GM21825 (cell line): ENCODE results near the gene TNS3.

Experiments used
- ATAC-seq: cut with Tn5 transposase; IDR thresholded peaks from one replicate; pipeline ENCODE4 v1.9.1; 2021; ENCODE audit warnings: mild to moderate bottlenecking, moderate library complexity; ENCODE audit not compliant: unreplicated experiment

TNS3 gene

DNA sequence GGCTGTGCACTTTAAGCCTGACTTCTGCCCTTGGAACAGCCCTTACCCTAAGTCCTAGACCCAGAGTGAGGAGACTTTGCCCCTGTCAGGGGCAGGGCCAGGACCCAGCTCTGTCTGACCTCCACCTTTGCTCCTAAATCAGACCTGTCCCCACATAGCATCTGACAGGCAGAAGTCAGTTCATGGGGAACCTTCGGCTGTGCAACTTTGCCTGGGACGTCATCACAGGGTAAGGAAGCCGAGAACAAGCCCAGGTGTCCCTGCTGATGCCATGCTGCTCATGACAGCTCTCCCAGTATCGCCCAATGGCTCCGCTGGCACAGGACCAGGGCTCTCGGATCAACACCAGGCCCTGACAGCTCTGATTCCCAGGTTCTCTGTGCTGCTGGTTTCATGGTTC lies 55.4 kb downstream of the TNS3 start:
- no peak for ATAC-seq

DNA sequence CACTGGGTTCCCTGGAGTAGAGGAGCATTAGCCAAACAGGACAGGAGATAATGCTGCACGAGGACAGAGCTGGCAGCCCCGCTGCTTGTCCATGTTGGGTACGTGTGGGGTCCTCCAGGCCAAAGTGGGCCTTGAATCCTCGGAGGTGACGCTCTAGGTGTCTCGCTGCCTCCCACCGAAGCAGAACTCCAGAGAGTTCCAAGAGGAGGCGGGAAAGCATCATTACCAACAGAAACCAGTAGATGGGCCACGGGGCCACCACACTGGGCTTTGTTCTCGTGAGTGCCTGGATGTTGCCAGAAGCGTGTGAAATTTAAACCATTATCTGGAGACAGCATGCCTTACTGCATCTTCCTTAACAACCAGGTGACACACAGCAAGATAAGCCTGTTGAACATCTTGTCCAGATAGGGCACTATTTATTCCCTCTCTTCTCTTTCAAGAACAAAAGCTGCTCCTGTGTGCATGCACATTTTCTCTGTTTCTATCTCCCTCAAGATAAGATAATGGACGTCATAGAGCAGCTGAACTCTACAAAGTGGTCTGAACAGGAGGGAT lies 56.8 kb downstream of the TNS3 start:
- ATAC-seq: no peak

DNA sequence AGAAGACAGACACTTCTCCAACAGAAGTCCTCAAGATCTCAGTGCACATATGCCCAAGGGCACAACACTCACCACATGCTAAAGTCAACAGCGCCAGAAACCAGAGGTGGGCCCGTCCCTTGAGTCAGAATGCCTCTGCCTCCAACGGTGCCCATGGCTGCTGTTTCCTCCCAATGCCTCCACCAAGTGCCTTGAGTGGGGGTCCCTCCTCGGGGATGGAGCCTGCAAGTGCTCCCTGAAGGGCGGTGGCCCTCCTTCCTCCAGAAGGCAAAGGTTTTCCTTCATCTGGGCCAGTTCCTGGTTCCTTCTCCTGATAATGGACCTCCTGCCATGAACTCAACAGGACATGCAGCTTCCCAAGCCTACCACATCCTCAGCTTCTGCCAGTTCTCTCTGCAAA lies 58.5 kb downstream of the TNS3 start:
- no peak for ATAC-seq

DNA sequence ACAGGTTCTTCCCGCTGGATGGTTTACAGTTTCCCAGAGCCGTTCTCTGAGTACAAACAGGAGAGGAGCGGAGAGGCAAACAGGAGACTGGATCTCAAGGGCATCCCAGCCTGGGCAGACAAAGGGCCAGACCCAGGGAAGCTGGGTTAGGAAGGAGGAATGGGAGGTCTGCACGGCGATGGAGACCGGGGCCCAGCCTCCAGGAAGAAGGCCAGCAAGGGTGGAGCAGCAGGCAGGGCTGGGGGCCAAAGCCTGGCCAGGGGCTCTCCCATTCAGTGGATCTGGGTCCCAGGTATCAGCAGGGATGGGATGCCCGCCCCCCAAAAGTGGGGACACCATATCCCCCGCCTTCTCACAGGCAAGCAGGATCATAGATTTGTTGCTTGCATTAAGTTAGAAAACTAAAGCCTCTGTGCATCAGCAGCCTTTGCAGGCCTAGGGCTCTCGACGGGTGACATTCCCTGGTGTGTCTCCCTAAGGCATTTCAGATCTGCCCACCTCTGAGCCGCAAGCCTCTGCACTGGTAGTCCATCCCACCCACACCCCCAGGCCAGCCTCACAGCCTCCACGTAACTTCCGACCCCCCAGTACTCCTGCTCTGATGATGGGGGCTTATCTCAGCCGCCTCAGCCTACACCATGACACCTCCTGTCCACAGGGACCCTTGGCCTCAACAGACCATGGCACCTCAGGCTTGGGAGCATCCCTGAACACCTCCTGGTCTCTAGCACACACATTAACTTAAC lies 59.9 kb downstream of the TNS3 start:
- no peak for ATAC-seq

DNA sequence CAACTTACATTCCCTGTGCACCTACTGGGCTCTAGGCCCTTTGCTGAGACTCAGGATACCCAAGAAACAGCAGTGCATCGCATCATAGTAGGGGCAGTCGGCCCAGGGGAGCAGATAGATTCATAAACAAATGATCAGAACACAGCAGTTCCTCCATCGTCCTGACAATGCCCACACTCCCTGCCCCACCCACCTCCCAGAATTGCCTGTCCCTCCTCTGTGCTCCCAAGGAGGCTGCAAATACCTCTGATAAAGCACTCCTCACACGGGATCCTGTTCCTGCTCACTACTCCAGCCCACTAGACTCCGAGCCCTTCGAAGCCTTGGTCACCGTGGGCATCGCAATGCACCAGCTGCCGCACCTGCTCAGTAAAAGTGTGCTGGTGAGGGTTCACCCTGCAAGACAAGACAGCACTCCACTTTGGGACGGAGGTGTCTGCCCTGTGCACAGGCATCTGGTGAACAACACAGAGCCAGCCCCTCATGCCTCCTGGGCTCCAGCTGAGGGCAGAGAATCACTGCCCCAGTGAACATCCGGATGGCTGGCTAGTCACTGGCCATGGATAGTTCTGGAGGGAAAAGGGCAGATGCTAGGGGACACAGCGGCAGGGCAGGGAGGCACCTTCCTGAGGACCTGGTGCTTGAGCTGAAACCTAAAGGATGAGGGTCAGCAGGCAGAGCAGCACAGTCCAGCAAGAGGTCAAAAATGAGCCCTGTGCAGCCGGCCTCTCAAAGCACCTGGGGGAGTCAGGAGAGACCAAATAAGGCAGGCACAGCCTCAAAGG lies 60.7 kb downstream of the TNS3 start:
- no peak for ATAC-seq

DNA sequence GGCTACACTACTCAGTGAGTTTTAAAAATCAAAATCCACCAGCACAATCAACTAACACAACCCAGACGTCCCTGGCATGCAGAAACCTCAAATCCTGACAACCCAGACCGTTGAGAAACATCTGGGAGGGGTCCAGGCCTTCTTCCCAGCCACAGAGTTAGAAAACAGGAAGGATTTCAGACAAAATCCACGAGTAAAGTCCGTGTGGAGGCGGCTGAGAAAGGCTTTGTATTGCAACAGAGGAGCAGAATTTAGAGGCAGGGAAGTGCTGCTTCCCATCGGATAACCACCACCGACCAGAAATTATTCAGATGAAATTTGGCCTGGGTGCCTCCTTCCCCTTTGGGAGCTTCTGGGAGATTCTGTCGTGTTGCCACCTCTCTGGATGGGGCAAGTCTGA lies 61.5 kb downstream of the TNS3 start:
- no peak for ATAC-seq

DNA sequence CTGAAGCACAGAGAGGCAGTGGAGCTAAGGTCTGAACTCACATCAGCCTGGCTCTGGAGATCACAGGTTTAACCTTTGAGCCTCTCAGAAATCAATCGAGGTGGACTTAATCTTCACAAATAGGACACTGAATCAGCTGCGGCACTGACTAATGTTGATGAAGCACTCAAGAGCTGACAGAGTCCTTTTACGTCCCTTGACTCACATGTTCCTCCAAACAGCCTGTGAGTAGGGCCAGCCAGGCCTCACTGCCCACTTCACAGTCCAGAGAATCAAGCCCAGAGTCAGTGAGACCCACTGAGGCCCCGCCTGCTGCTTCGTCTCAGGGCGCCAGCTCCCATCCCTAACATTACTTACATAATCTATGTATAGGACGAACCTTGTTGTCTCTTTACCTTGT lies 63.1 kb downstream of the TNS3 start:
- ATAC-seq: no peak

DNA sequence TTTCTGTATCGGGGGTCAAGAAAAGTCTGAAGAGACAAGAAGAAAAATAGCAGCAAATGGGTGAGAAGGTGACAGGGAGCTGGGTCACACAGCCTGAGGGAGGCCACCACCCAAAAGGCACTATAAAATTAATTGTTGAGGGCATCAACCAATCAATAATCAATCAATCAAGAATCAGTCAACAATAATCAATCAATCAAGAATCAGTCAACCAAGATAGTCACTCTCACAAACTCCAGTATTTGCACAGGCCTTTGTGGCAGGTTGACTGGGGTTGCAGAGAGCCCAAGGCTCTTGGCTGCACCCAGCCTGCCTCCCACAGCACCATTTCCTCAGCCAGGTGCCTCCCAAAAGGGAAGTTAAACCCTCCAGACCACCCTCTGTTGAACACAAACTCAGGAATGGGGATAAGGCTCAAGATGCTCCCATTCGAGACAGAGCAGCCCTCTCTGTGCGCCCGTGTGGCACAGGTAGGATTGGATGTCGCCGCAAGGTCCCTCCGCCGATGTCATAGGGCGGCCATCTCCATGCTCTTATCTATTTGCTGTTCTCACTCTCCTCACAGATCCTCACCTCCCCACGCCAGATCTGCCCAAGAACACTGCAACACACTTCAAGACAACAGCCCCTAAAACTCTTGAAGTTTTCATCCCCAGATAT lies 64.0 kb downstream of the TNS3 start:
- no peak for ATAC-seq

DNA sequence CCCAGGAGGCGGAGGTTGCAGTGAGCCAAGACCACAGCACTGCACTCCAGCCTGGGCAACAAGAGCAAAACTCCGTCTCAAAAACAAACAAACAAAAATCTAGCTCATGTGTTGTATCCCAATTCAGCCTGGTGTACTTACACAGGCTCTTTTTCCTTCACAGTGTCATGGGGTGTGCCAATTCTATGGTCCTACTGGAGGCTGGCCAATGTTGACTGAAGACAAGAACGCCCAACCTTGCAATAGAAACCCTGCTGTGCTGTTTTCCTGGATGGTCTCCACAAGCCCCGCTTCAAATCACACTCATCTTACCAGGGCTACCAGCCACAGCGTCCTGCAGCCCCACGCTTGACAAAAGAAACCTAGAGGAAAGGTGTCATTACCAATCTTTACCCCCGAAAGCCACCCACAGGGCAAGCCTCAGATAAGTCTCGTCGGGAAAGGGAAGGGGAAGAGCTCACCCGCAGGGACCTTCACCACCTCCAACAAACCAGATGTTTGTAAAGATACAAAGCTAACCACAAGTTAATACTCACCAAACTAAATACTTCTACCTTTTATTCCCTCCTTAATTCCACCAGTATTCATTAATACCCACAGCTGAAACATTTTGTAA lies 64.8 kb downstream of the TNS3 start:
- ATAC-seq: no peak

DNA sequence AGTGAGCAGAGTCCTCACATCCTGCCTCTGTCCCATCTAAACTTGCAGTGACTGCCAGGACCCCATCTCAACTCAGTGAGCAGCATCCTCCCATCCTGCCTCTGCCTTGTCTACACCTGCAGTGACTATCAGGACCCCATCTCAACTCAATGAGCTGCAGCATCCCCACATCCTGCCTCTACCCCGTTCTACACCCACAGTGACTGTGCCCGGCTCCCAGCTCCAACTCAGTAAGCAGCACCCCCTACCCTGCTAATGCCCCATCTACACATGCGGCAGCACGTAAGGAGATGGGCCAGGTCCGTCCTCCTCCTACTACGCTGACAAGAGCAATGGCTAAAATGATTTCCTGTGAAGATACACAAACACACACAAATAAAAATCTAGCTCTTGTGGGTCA lies 65.5 kb downstream of the TNS3 start:
- ATAC-seq: no peak

DNA sequence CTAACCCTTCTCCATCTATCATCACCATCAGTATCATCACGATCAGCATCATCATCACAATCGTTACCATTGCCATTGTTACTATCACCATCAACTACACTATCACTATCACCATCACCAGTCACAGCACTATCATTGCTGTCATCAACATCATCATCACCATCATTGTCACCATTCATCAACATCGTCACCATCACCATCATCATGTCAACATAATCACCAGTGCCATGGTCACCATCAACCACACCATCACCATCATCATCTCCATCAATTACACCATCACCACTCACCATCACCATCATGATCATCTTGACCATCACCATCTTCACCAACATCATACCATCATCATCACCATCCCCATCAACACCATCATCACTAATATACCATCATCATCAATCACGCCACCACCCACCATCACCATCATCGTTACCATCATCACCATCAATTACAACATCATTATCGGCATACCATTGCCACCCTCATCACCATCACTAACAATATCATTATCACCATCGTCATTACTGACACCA lies 66.5 kb downstream of the TNS3 start:
- no peak for ATAC-seq

DNA sequence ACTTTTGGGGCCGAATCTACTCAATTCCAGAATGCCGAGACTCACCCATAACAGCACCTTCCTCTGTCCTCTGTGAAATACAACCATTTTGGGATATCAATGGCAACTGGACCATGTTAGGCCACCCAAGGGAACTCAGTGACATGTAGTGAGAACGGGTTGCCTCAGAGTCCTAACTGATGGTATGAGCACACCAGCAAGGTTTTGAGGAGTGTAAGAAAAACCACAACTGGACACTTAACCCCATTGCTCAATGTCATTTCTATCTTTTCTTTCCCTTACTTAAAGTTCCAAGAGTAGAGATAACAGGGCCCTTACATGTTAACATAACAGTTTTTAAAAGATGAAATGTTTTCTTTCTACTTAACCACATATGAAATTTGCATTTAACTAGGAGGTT lies 67.1 kb downstream of the TNS3 start:
- no peak for ATAC-seq

DNA sequence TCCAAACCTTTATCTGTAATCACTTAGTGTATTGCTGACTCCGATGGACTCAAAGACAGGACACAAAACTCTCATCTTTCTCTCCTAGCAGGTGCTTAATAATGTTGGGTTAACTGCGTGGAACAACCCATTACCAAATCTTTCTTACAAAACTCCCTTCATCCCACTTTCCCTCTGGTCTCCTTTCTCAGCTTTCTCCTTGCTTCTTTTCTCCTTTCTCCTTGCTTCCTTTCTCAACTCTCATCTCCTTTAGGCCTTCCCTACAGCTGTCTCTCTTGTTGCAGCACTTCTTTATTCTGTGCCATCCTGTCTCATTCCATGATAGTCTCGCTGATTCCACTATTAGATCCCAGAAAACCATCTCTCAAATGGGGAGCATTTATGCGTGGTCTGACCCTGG lies 67.5 kb downstream of the TNS3 start:
- no peak for ATAC-seq

DNA sequence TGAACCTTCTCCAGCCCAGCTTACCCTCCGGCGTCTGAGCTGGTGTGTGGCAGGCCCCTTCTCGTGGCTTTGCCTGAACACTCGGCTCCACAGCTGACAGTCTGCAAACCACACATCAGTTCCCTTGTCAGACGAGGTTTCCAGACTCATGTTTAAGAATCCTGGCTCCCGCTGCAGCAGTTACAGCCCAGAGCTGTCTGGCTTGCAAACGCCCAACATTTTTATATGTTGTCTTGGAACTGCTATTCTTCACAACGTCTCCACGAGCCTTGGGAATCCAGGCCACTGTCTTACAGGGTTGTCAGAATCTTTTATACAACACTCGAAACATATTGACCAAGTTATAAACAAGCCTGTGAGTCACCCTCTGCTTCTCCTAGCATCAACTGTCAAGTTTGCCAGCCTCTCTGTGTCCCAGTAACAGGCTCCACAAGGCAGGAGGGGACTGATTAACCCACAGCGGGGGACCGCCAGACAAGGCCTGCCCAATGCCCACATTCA lies 68.1 kb downstream of the TNS3 start:
- ATAC-seq: no peak

DNA sequence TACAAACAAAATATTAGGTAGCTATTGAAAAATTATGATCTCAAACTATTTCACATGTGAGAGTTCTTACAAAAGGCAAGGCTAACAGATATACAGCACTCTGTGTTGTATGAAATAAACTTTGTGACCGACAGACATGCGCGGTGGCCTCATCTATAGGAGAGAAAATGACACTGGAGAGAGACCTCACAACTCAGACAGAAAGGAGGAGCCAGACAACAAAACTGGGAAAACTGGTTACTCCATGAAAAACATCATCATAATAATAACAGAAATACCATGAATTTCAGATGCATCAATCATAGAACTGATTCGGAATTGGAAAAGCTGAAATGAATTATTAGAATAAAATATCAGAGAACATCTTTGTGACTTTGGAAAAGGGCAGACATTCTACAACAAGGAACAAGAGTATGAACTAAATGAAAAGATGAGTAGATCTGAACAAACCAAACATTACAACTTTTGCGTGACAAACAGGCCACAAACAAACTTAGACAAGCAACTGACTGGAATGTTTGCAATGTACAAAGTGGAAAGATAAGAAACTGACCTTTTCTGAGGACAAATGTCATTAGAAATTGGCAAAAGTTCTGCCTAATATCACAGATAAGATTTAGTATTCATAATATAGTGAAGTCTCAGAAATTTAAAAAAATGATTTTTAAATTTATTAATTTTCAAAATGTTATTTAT lies 69.3 kb downstream of the TNS3 start:
- ATAC-seq: no peak

DNA sequence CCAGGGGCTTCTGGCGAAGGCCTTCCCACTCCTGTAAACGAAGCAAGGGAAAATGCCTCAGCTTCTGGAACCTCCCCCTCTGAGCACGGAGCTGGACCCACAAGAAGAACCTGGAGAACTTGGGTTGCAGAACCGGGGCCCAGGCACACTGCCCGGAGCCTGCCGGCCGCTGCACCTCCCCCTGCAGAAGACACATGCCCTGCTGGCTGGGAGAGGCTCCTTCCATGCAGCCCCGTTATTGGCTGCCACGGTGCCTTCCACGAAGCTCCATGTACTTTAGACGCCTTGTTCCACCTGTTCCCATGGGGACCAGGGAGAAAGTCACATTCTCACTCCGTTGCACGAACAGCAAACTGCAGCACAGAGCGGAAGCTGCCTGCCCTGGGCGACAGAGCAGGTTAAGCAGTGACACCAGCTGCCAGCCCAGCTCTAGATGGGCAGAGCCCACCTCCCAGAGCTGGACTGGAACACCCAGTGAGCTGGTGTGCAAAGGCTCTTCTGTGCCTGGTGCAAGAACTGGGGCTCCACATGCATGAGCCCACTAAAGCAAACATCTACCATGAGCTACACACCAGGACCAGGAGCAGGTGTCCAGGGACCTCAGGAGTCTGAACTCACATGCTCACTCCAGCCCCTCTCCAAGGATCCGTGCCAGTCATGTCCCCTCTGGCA lies 70.1 kb downstream of the TNS3 start:
- ATAC-seq: no peak

DNA sequence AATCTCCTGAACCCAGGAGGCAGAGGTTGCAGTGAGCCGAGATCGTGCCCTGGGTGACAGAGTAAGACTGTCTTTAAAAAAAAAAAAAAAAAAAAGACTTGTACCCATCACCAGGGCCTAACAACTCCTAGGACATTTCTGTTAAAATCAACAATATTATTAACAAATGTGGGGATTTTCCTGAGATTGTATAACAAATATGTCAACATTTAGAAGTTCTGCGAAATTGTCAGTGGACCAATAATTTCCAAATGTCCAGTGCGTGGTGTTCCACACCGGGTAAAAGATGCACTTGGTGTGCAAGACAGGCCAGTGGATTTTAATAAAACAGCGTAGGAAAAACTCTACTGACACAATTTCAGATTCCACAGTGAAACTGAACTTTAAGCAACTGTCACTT lies 71.1 kb downstream of the TNS3 start:
- no peak for ATAC-seq

DNA sequence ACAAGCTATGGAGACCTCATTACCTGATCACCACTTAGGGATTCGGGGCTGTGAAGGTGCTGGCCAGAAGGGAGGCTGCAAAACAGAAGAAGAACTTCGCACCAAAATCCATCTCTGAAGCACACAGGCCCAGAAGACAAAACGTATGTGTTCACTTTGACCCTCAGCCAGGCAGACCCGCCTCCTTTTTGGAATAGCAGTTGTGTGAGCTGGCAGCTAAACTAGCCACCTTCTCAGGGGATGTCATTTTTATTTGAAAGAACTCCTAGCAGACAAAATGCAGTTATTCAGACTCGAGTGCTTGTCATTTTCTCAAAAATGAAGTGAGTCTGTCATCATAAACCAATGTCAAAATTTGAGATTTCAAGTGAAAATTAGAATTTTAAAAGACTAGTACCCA lies 71.7 kb downstream of the TNS3 start:
- ATAC-seq: no peak

DNA sequence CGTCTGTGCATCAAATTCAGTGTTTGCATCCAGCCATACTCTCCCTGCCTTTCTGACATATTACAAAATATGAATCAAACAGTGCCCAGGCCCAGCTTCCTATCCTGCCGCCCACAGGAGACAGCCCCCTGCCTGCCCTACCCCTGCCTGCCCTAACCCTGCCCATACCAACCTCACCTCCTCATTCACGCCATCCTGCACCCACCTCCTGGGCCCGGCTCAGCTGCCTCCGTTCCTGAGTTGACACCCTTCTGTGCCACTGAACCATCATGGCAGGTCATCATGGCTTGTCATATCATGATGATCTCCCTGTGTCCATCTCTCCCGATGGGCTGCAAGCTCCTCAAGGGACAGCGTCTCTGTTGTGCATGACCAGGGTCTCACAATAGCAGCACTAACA lies 72.3 kb downstream of the TNS3 start:
- no peak for ATAC-seq
